ENCODE measurements around the gene LRFN4.
A peak's percentile ranks its signal among the peaks of the same experiment; 100 is the strongest.

LRFN4 gene

DNA sequence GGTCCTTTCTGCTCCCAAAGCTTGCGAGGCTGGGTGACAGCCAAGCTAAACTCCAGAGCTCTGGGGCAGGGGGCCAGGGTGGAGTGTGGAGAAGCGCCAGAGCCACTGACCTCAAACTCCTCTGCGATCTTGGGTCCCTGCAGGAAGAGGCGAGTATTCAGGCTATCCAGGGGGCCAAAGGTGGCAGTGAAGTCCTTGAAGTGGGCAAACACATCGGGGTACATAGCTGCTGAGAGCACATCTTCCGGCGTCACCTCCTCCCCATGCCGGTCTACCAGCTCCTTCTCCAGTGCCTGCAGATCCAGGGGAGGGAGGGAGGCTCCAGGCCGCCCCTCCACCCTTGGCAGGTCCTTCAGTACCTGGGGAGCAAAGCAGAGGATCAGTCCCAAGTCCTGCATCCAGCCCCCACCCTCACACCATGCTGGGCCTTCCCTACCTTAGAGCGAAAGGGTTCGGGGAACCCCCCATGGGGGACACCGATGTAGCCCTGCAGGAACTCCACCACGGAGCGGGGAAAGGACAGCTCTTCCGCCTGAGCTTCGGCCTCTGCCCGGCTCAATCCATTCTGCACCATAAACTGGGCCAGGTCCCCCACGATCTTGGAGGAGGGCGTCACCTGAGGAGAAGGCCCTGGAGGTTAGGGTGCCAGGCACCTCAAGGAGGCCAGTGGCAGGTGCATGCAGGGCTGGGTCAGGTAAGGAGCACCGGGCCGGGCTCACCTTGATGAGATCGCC lies 7.2 kb upstream of the LRFN4 start:
- Mint-ChIP-seq H3K27ac (no peak overlapping the region), H3K4me1 (ENCODE audit: low read depth) (peaks cover 55% of the 10 kb centered on the region), H3K27me3 (no peaks in the 10 kb centered on the region), H3K4me3 (no peak overlapping the region), H3K9me3 (no peaks in the 10 kb centered on the region), H3K36me3 (ENCODE audit: low read depth) (peaks cover 63% of the 10 kb centered on the region)
- intact Hi-C loops (cut with micrococcal nuclease) = no loop called here

GRCh38 chr11:66850235-66850587 lies 6.7 kb upstream of the LRFN4 start:
- intact Hi-C loops (cut with micrococcal nuclease) = no loop called here
- H3K36me3 Mint-ChIP-seq (ENCODE audit: low read depth) = peaks cover 57% of the 10 kb centered on the region
- no peak overlapping the region for H3K4me3 Mint-ChIP-seq
- H3K27me3 Mint-ChIP-seq = no peaks in the 10 kb centered on the region
- H3K4me1 Mint-ChIP-seq (ENCODE audit: low read depth) = peaks cover 50% of the 10 kb centered on the region
- H3K27ac Mint-ChIP-seq = no peak overlapping the region
- H3K9me3 Mint-ChIP-seq = no peaks in the 10 kb centered on the region

- intact Hi-C loops (cut with micrococcal nuclease) = no loop called here
- Mint-ChIP-seq H3K27ac (peak overlapping the region; percentile 83), H3K4me3 (no peak overlapping the region), H3K4me1 (ENCODE audit: low read depth) (peaks cover 49% of the 10 kb centered on the region), H3K9me3 (no peaks in the 10 kb centered on the region), H3K27me3 (no peaks in the 10 kb centered on the region), H3K36me3 (ENCODE audit: low read depth) (peaks cover 52% of the 10 kb centered on the region)
Observed at GRCh38 chr11:66850588-66851238, 6.2 kb upstream of the LRFN4 start.

DNA sequence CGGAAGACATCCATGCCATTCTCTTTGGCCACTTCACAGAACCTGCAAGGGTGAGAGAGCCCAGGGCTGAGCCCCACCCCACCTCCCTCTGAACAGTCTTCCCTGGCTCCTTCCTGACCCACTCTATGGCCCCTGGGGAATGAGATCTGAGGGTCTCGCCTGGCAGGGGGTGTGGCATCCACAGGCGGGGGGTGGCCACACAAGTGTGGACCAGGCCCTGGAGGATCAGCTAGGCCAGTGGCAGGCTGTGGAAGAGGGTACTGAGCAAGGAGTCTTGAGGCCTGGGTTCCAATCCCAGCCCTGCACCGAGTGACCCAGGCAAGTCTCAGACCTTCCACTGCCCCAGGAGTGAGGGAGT lies 5.6 kb upstream of the LRFN4 start:
- intact Hi-C loops (cut with micrococcal nuclease) = no loop called here
- H3K9me3 Mint-ChIP-seq = no peaks in the 10 kb centered on the region
- peak overlapping the region; percentile 83 for H3K27ac Mint-ChIP-seq
- no peaks in the 10 kb centered on the region for H3K27me3 Mint-ChIP-seq
- peaks cover 48% of the 10 kb centered on the region for H3K36me3 Mint-ChIP-seq (ENCODE audit: low read depth)
- H3K4me1 Mint-ChIP-seq (ENCODE audit: low read depth) = peaks cover 47% of the 10 kb centered on the region
- H3K4me3 Mint-ChIP-seq = no peak overlapping the region

- intact Hi-C loops (cut with micrococcal nuclease) = no loop called here
Observed at GRCh38 chr11:66851698-66852465, 5.0 kb upstream of the LRFN4 start.

GRCh38 chr11:66852466-66853241 lies 4.2 kb upstream of the LRFN4 start:
- Mint-ChIP-seq H3K36me3 (ENCODE audit: low read depth) (peaks cover 45% of the 10 kb centered on the region), H3K27me3 (no peaks in the 10 kb centered on the region), H3K27ac (peak overlapping the region; percentile 83), H3K9me3 (no peaks in the 10 kb centered on the region), H3K4me3 (no peak overlapping the region), H3K4me1 (ENCODE audit: low read depth) (peaks cover 43% of the 10 kb centered on the region)
- intact Hi-C loops (cut with micrococcal nuclease) = no loop called here

More at GRCh38 chr11:66851698-66852465, 5.0 kb upstream of the LRFN4 start:
- Mint-ChIP-seq H3K9me3 (no peaks in the 10 kb centered on the region), H3K27ac (peak overlapping the region; percentile 83), H3K36me3 (ENCODE audit: low read depth) (peaks cover 46% of the 10 kb centered on the region), H3K4me3 (no peak overlapping the region), H3K4me1 (ENCODE audit: low read depth) (peaks cover 40% of the 10 kb centered on the region), H3K27me3 (no peaks in the 10 kb centered on the region)

GRCh38 chr11:66853242-66854229 lies 3.3 kb upstream of the LRFN4 start:
- H3K27ac Mint-ChIP-seq = peak overlapping the region; percentile 53
- intact Hi-C loops (cut with micrococcal nuclease) = no loop called here
- no peaks in the 10 kb centered on the region for H3K27me3 Mint-ChIP-seq
- H3K9me3 Mint-ChIP-seq = no peaks in the 10 kb centered on the region
- peaks cover 45% of the 10 kb centered on the region for H3K36me3 Mint-ChIP-seq (ENCODE audit: low read depth)
- H3K4me3 Mint-ChIP-seq = no peak overlapping the region
- H3K4me1 Mint-ChIP-seq (ENCODE audit: low read depth) = peaks cover 50% of the 10 kb centered on the region

DNA sequence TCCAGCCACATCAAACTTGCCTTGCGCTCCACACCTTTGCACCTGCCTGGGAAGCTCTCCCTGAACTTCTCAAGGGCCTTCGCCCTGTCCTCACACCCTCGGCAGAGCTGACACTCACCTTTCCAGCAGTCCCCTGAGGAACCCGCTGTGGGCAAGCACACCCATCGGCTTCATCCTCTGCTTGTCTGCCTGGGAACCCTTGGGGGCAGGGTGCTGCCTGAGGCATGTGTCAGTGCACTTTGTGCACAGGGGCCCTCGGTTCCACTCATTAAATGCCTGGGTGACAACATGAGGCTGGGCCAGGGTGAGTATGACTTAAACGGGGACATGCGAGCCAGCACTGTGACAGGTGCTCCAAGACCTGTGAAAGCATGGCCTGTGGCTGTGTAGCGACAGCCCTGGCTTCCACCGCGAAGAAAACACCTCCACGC lies 2.6 kb upstream of the LRFN4 start:
- intact Hi-C loops (cut with micrococcal nuclease) = no loop called here
- Mint-ChIP-seq H3K36me3 (ENCODE audit: low read depth) (peaks cover 46% of the 10 kb centered on the region), H3K4me3 (no peak overlapping the region), H3K9me3 (no peaks in the 10 kb centered on the region), H3K4me1 (ENCODE audit: low read depth) (peaks cover 55% of the 10 kb centered on the region), H3K27ac (peak overlapping the region; percentile 53), H3K27me3 (no peaks in the 10 kb centered on the region)

- Mint-ChIP-seq H3K36me3 (ENCODE audit: low read depth) (peaks cover 49% of the 10 kb centered on the region), H3K27me3 (no peaks in the 10 kb centered on the region), H3K9me3 (no peaks in the 10 kb centered on the region), H3K27ac (peak overlapping the region; percentile 98), H3K4me3 (no peak overlapping the region), H3K4me1 (ENCODE audit: low read depth) (peaks cover 57% of the 10 kb centered on the region)
- intact Hi-C loops (cut with micrococcal nuclease) = loop anchor here (5.0 kb wide), 1 partner anchor 103 kb away; the partner anchor contains the start of gene PC
Observed at GRCh38 chr11:66854729-66855211, 2.1 kb upstream of the LRFN4 start.

DNA sequence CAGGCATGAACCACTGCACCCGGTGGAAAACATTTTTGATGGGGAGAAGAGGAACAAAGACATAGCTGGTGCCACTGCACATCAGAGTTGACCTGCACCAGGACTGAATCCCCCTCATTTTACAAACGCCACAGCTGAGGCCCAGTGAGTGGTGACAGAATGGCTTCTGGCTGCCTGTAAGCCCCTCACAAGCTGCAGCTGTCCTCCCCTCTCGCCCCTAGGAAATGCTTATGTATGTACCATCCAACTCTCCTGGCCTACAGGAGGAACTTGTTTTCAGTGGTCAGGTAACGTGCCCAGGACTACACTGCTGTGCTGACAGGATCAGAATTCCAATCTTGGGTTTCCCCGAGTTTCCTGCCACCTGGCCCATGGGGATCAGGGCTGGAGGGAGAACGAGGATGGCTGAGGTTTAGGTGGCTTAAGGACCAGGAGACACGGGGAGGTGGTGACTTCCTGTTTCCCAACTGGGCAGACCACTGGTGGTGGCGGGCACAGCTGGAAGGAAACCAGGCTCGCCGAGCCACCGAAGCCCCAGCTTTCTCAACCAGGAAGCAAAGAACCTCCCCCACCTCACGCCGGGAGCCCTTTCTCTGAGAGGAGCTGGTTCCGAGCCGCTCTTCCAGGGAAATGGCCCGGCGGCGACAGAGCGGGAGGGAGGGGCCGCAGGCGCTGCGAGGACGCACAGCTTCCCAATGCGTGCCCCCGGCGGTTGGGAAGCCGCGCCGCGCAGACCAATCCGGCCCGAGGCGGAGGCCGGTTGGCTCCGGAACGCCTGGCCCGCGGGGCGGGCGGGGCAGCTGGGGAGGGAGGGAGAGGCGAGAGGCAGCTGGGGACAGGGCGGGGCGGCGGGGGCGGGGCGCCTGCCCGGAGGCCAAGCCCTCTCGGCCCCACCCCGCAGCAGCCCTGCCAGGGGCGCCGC lies 1.0 kb upstream of the LRFN4 start:
- intact Hi-C loops (cut with micrococcal nuclease) = loop anchor here (5.0 kb wide), 1 partner anchor 101 kb away; the partner anchor contains the start of gene PC
- Mint-ChIP-seq H3K4me1 (ENCODE audit: low read depth) (peaks cover 53% of the 10 kb centered on the region), H3K27ac (peak overlapping the region; percentile 98), H3K4me3 (peak overlapping the region; percentile 94), H3K27me3 (no peaks in the 10 kb centered on the region), H3K9me3 (no peaks in the 10 kb centered on the region), H3K36me3 (ENCODE audit: low read depth) (peaks cover 49% of the 10 kb centered on the region)

- Mint-ChIP-seq H3K4me1 (ENCODE audit: low read depth) (peaks cover 38% of the 10 kb centered on the region), H3K4me3 (peak overlapping the region; percentile 87), H3K27ac (peak overlapping the region; percentile 77), H3K27me3 (no peaks in the 10 kb centered on the region), H3K9me3 (no peaks in the 10 kb centered on the region), H3K36me3 (ENCODE audit: low read depth) (peaks cover 58% of the 10 kb centered on the region)
- intact Hi-C loops (cut with micrococcal nuclease) = loop anchor here (5.0 kb wide), 1 partner anchor 100 kb away; the partner anchor contains the start of gene PC
Observed at GRCh38 chr11:66857234-66857926, 516 bp downstream of the LRFN4 start.
